Kidney capillary endothelial cell (primary cell): ENCODE data around the gene DPP7.
"Not testable (repeated sequence)": the region's sequence is repeated elsewhere in the genome, so short reads cannot be mapped to it uniquely, and the experiment has no call there.

Source experiments
- DNase-seq: peaks from one replicate; pipeline ENCODE4 v3.0.0-alpha.2; 2018; ENCODE audit warnings: low spot score

Gene DPP7

GRCh38 chr9:137147793-137148160, 33.2 kb upstream of the DPP7 start:
- no peak for DNase-seq

GRCh38 chr9:137147091-137147792, 32.7 kb upstream of the DPP7 start:
- DNase-seq: no peak

DNA sequence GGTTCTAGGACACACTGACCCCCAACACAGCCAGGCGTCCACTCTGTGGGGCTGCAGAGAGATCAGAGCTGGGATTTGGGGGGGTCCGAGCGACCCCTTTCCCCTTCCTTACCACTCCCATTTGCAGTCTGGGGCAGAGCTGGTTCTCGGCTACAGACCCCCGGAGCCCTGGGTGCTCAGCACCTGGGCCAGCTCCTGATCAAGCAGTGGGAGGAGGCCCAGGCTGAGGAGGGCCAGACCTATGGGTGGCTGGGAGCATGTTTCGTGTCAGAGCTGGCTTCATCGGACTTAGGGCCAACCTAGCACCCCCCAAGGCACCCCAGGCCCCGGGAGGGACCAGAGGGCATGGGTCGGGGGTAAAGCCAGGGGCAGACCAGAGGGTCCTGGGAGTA, 32.0 kb upstream of the DPP7 start:
- DNase-seq: no peak

GRCh38 chr9:137145731-137146526, 31.4 kb upstream of the DPP7 start:
- no peak for DNase-seq

GRCh38 chr9:137143459-137143858, 28.9 kb upstream of the DPP7 start:
- DNase-seq: no peak

GRCh38 chr9:137141976-137142936, 27.7 kb upstream of the DPP7 start:
- DNase-seq: no peak

GRCh38 chr9:137141050-137141810, 26.7 kb upstream of the DPP7 start:
- no peak for DNase-seq

DNA sequence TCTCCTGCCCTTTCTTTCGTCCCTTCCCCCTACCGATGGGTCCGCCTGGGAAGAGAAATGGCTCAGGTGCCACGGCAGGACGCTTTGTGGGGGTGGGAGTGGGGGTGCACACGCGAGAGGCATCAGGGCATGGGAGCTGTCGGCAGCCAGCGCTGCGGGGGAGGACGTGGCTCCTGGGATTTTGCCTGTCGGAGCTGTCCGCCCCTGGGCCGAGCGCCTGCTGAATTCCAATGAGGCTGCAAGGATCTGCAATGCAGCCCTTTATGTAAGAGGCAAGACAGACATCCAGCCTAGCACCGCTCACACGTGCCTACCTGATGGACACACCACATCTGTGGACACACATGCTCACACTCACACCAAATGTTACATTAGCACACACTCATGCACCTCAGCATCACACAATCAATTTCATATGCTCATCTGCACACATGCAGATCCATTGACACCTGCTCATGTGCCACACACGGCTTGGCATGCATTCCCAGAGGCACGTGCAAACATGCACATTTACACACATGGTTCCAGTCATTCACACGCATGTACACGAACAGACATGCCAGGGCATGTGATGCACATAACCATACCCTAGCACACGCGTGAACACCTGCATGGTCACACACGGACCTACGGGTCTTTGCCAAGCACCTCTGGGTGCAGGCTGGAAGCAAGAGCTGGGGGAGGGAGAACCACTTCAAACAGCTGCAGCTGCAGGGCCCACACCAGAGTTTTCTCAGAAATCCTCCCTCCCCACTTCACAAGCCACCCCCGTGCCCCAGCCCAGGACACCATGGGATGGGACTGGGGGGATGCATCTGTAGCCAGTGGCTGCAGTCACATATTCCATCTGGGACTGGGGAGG, 25.8 kb upstream of the DPP7 start:
- DNase-seq: no peak

DNA sequence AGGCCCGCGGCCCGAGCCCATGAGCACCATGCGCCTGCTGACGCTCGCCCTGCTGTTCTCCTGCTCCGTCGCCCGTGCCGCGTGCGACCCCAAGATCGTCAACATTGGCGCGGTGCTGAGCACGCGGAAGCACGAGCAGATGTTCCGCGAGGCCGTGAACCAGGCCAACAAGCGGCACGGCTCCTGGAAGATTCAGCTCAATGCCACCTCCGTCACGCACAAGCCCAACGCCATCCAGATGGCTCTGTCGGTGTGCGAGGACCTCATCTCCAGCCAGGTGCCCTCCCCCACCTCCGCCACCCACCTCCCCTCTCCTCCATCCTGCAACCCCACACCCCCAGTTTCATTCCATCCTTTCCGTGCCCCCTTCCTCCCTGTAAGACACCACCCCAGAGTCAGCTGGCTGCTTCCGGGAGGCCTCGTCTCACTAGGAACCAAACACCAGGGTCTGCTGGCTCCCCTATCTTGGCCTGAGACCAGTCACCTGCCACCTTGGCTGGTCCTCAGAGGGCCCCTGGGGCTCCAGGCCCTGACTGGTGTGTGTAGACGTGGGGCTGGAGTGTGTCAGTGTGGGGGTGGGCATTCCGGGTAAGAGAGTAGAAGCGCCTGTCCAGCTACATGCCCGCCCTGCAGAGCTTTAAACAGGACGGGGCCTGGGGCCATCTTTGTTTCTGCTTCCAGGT, 25.1 kb upstream of the DPP7 start:
- DNase-seq: no peak

DNA sequence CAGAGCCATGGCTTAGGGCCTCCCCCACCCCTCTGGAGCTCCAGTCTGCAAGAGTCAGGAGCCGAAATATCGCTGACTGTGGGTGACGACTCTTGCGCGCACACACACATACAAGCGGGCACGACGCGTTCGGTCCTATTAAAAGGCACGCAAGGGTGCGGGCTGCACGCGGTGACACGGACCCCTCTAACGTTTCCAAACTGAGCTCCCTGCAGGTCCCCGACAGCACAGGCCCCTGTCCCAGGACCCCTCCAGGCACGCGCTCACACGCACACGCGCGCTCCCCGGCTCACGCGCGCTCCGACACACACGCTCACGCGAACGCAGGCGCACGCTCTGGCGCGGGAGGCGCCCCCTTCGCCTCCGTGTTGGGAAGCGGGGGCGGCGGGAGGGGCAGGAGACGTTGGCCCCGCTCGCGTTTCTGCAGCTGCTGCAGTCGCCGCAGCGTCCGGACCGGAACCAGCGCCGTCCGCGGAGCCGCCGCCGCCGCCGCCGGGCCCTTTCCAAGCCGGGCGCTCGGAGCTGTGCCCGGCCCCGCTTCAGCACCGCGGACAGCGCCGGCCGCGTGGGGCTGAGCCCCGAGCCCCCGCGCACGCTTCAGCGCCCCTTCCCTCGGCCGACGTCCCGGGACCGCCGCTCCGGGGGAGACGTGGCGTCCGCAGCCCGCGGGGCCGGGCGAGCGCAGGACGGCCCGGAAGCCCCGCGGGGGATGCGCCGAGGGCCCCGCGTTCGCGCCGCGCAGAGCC, 24.4 kb upstream of the DPP7 start, which contains the start of gene GRIN1:
TSS of gene GRIN1 (plus strand) at position 433 of the 746 bp plus-strand sequence. CDS start 333 bp downstream, outside the sequence.
- no peak for DNase-seq

DNA sequence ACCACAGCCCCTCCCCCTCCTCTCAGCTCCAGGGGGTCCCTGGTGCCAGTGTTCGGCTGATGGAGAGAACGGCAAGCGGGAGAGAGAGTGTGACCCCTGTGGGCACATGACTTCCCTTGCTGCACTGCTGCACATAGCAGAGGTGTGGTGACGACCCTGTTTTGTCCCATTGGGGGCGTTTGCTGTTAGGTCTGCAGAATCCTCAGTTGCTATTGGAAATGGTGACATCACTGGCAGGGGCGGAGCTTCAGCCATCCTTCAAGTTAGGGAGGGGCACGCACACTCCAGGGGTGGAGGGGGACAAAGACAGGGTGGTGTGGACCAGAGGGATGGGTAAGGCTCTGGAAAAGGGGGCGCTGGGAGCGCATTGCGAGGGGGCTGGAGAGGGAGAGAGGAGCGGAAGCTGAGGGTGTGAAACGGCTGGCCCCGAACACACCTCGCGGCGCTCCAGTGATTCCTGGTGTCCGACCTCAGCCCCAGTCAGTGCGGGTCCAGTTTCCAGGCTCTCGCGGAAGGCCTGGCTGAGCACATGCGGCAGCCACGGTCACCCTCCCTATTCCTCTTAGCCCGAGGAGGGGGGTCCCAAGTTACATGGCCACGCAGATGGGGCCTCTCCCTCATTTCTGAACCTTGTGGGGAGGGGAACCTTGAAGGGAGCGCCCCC, 23.7 kb upstream of the DPP7 start:
- DNase-seq: no peak

- DNase-seq: no peak
These were observed 22.5 kb upstream of the DPP7 start for GRCh38 chr9:137136881-137137607.

- DNase-seq: no peak
These were observed 21.8 kb upstream of the DPP7 start for GRCh38 chr9:137136261-137136880.

DNA sequence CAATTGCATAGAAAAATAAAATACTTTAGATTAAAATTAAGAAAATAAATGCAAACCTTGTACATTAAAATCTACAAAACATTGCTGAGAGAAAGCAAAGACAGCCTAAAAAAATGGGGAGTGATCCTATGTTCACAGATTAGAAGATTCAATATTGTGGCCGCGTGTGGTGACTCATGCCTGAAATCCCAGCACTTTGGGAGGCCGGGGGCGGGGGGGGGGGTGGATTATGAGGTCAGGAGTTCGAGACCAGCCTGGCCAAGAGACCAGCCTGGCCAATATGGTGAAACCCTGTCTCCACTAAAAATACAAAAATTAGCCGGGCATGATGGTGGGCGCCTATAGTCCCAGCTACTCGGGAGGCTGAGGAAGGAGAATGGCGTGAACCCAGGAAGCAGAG, 20.6 kb upstream of the DPP7 start:
- DNase-seq: not testable (repeated sequence)

DNA sequence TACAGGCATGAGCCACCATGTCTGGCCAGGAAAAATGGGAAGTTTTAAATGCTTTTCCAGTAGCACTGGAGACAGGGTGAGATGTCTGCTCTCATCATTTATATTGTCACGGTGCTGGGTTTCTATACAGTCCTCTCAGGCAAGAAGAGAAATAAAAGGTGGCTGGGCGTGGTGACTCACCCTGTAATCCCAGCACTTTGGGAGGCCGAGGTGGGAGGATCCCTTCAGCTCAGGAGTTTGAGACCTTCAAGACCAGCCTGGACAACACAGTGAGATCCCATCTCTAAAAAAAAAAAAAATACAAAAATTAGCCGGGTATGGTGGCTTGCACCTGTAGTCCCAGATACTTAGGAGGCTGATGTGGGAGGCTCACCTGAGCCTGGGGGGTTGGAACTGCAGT, 19.7 kb upstream of the DPP7 start:
- no peak for DNase-seq

DNA sequence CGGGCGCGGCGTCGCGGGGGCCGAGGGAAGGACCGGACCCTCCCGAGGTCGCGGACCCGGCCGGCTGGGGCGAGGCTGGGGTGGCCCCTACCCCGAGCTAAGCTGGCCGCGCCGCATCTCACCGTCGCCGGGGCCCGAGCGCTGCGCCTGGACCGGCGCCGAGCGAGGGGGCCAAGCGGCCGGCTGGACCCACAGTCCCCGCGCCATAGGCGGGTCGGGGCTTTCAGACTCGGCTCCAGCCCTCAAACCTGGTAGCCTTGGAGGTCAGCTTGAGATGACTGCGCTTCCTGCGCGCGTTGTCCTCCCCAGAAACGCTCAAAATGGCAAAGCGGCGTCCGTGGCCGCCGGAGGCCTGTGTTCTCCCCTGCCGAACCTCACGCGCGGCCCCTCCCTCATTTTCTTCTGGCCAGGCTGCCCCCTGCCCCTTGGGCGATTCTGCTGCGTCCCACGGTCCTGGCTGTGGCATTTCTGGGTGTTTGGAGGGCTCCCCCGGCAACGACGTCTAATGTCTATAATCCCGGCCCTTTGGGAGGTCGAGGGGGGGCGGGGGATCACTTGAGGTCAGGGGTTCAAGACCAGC, 15.7 kb upstream of the DPP7 start:
- DNase-seq: no peak

- peak; percentile 83 for DNase-seq
These were observed 15.1 kb upstream of the DPP7 start for GRCh38 chr9:137129456-137130175.
